Measurements from ENCODE around the gene CABLES1. TPM values are rescaled to one million over a fixed set of nuclear protein-coding genes. Genes with fewer than 3 reads are reported as not detected.

The CABLES1 gene
- total and polyA plus RNA-seq, 2 experiments from 2014 or later: 7.2 to 10.8 TPM

GRCh38 chr18:23302851-23303527 is 167.7 kb downstream of the CABLES1 start:
- Histone ChIP-seq H3K4me1 (ENCODE audit: insufficient read depth) (peaks cover 7% of the 10 kb centered on the region), H2AFZ (no peak overlapping the region), H3K4me3 (no peak overlapping the region), H3K27ac (peak overlapping the region; percentile 44), H3K4me2 (no peak overlapping the region), H4K20me1 (ENCODE audit: insufficient read depth, poor library complexity, severe bottlenecking) (no peaks in the 10 kb centered on the region), H3K36me3 (replicated peaks; ENCODE audit: insufficient read depth, low read depth) (no peaks in the 10 kb centered on the region), H3K27me3 (no peaks in the 10 kb centered on the region), H3K9me3 (ENCODE audit: low read depth) (no peaks in the 10 kb centered on the region), H3K79me2 (no peaks in the 10 kb centered on the region), H3K9me2 (replicated peaks; ENCODE audit: insufficient read depth) (no peaks in the 10 kb centered on the region)
- TF ChIP-seq EZH2 (IDR thresholded peaks at IDR 0.05; ENCODE audit: borderline replicate concordance) (no peak), CTCF (IDR thresholded peaks at IDR 0.05; ENCODE audit: poor library complexity) (no peak)
- WGBS (ENCODE audit: low lambda C conversion rate, missing lambda C conversion rate): 82% methylated on average over 8 of the region's 8 CpGs
- no peak for DNase-seq (ENCODE audit: low spot score)

GRCh38 chr18:23306822-23307221 is 171.5 kb downstream of the CABLES1 start:
- Histone ChIP-seq H3K4me2 (no peak overlapping the region), H3K79me2 (no peaks in the 10 kb centered on the region), H2AFZ (no peak overlapping the region), H3K9me2 (replicated peaks; ENCODE audit: insufficient read depth) (no peaks in the 10 kb centered on the region), H3K9me3 (ENCODE audit: low read depth) (no peaks in the 10 kb centered on the region), H4K20me1 (ENCODE audit: insufficient read depth, poor library complexity, severe bottlenecking) (no peaks in the 10 kb centered on the region), H3K27ac (no peak overlapping the region), H3K27me3 (no peaks in the 10 kb centered on the region), H3K4me3 (no peak overlapping the region), H3K4me1 (ENCODE audit: insufficient read depth) (no peaks in the 10 kb centered on the region), H3K36me3 (replicated peaks; ENCODE audit: insufficient read depth, low read depth) (no peaks in the 10 kb centered on the region)
- TF ChIP-seq CTCF (IDR thresholded peaks at IDR 0.05; ENCODE audit: poor library complexity) (no peak), EZH2phosphoT487 (IDR thresholded peaks at IDR 0.05; ENCODE audit: low read depth, severe bottlenecking, unreplicated experiment) (no peak), EZH2 (IDR thresholded peaks at IDR 0.05; ENCODE audit: borderline replicate concordance) (no peak)
- 89% methylated on average over 6 of the region's 6 CpGs for WGBS (ENCODE audit: low lambda C conversion rate, missing lambda C conversion rate)
- DNase-seq (ENCODE audit: low spot score): no peak

- no peak overlapping the region for H3K4me3 ChIP-seq
- no peak for DNase-seq (ENCODE audit: low spot score)
- TF ChIP-seq CTCF (IDR thresholded peaks at IDR 0.05; ENCODE audit: poor library complexity) (no peak), EZH2 (IDR thresholded peaks at IDR 0.05; ENCODE audit: borderline replicate concordance) (no peak), EZH2phosphoT487 (IDR thresholded peaks at IDR 0.05; ENCODE audit: low read depth, severe bottlenecking, unreplicated experiment) (no peak)
- no peaks in the 10 kb centered on the region for H3K4me1 ChIP-seq (ENCODE audit: insufficient read depth)
- no peaks in the 10 kb centered on the region for H4K20me1 ChIP-seq (ENCODE audit: insufficient read depth, poor library complexity, severe bottlenecking)
- H3K36me3 ChIP-seq (replicated peaks; ENCODE audit: insufficient read depth, low read depth): no peaks in the 10 kb centered on the region
- H2AFZ ChIP-seq: no peak overlapping the region
- no peak overlapping the region for H3K4me2 ChIP-seq
- no peaks in the 10 kb centered on the region for H3K9me2 ChIP-seq (replicated peaks; ENCODE audit: insufficient read depth)
- no peaks in the 10 kb centered on the region for H3K9me3 ChIP-seq (ENCODE audit: low read depth)
- no peak overlapping the region for H3K27ac ChIP-seq
- no peaks in the 10 kb centered on the region for H3K79me2 ChIP-seq
- 90% methylated on average over 14 of the region's 14 CpGs for WGBS (ENCODE audit: low lambda C conversion rate, missing lambda C conversion rate)
- H3K27me3 ChIP-seq: no peaks in the 10 kb centered on the region
These were observed 172.4 kb downstream of the CABLES1 start for GRCh38 chr18:23307567-23308295.

Other genes with a start within 250 kb of the CABLES1 start
- 17.3 and 25.7 TPM in 2 replicates for gene RBBP8, start 202.2 kb upstream of the CABLES1 start, total RNA-seq
- gene RBBP8, start 202.2 kb upstream of the CABLES1 start, polyA plus RNA-seq: 13.1 and 15.4 TPM in 2 replicates